Hepatocyte (in vitro differentiated cells): Measurements from ENCODE around the gene POC1B.

ENCODE experiments used
- EZH2 ChIP-seq: fragments of 200-600 bp; sonication (generic); IDR thresholded peaks from 2 replicates; pipeline ENCODE4 v1.6.1; 2016; ENCODE audit warnings: antibody characterized with exemption, mild to moderate bottlenecking, borderline replicate concordance
- TF ChIP-seq, protein P1 (sequence below): fragments of 200-600 bp; sonication (generic); IDR thresholded peaks from 2 replicates; pipeline ENCODE4 v1.5.1; 2016; ENCODE audit warnings: antibody characterized with exemption, mild to moderate bottlenecking; ENCODE audit not compliant: poor library complexity

- TF ChIP-seq, protein P1, sequence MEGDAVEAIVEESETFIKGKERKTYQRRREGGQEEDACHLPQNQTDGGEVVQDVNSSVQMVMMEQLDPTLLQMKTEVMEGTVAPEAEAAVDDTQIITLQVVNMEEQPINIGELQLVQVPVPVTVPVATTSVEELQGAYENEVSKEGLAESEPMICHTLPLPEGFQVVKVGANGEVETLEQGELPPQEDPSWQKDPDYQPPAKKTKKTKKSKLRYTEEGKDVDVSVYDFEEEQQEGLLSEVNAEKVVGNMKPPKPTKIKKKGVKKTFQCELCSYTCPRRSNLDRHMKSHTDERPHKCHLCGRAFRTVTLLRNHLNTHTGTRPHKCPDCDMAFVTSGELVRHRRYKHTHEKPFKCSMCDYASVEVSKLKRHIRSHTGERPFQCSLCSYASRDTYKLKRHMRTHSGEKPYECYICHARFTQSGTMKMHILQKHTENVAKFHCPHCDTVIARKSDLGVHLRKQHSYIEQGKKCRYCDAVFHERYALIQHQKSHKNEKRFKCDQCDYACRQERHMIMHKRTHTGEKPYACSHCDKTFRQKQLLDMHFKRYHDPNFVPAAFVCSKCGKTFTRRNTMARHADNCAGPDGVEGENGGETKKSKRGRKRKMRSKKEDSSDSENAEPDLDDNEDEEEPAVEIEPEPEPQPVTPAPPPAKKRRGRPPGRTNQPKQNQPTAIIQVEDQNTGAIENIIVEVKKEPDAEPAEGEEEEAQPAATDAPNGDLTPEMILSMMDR = no peak
- TF ChIP-seq EZH2 = no peak
These were observed 74.9 kb downstream of the POC1B start for GRCh38 chr12:89450907-89451306.
